ENCODE data around the gene FAM219B.

DNA sequence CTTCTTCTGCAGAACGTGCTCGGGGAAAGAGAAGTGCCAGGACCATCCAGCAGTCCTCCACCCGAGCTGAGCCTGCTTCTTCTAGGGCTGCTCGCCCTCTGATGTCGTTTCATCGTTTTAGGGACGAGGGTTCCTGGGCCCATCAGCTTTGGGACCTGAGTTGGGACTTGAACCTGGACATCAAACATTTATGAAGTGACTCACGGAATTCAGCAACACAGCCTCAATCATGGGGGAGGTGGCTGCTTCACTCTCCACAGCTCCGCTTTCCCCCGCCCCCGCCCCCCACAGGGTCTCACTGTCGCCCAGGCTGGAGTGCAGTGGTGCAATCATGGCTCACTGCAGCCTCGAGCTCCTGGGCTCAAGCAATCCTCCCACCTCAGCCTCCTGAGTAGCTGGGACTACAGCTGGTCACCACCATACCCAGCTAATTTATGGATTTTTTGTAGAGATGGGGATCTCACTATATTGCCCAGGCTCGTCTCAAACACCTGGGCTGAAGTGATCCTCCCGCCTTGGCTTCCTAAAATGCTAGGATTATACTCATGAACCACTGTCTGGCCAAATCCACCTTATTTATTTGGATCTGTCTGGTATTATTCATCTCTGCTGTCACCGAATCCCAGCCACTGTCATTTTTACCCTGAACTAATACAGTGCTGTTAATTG, 32.8 kb downstream of the FAM219B start:
- TF ChIP-seq SP1 (CRISPR knock-in tag; conservative IDR thresholded peaks at IDR 0.05), result no peak
- TF ChIP-seq CTCF (IDR thresholded peaks at IDR 0.05), result no peak
- TF ChIP-seq, protein P1, sequence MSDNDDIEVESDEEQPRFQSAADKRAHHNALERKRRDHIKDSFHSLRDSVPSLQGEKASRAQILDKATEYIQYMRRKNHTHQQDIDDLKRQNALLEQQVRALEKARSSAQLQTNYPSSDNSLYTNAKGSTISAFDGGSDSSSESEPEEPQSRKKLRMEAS (CRISPR knock-in tag; IDR thresholded peaks at IDR 0.05), result no peak
- no peak for TF ChIP-seq CBFB (CRISPR knock-in tag; IDR thresholded peaks at IDR 0.05; ENCODE audit: low read depth)
- TF ChIP-seq ZNF138 (CRISPR knock-in tag; conservative IDR thresholded peaks at IDR 0.05), result no peak
- no peak for TF ChIP-seq E2F1 (CRISPR knock-in tag; IDR thresholded peaks at IDR 0.05)
- TF ChIP-seq KAT7 (CRISPR knock-in tag; IDR thresholded peaks at IDR 0.05; ENCODE audit: borderline replicate concordance), result no peak
